ENCODE results near the gene PTPRB.
A peak's percentile ranks its signal among the peaks of the same experiment; 100 is the strongest.

PTPRB gene

GRCh38 chr12:70609203-70609602, 28.0 kb downstream of the PTPRB start:
- Histone ChIP-seq H3K36me3 (ENCODE audit: control insufficient read depth, insufficient read depth, low read length) (no peaks in the 10 kb centered on the region), H3K4me1 (ENCODE audit: control insufficient read depth, insufficient read depth, low read length) (peaks cover 13% of the 10 kb centered on the region), H3K27me3 (ENCODE audit: control insufficient read depth, insufficient read depth, low read length) (peaks cover 12% of the 10 kb centered on the region), H3K9me3 (ENCODE audit: control insufficient read depth, low read length) (no peaks in the 10 kb centered on the region), H3K4me3 (ENCODE audit: low read length) (peak overlapping the region; percentile 47), H3K9ac (ENCODE audit: low read length) (peak overlapping the region; percentile 56)

GRCh38 chr12:70608184-70608583, 29.0 kb downstream of the PTPRB start:
- Histone ChIP-seq H3K4me1 (ENCODE audit: control insufficient read depth, insufficient read depth, low read length) (peaks cover 13% of the 10 kb centered on the region), H3K27me3 (ENCODE audit: control insufficient read depth, insufficient read depth, low read length) (peaks cover 12% of the 10 kb centered on the region), H3K4me3 (ENCODE audit: low read length) (no peak overlapping the region), H3K9ac (ENCODE audit: low read length) (no peak overlapping the region), H3K9me3 (ENCODE audit: control insufficient read depth, low read length) (no peaks in the 10 kb centered on the region), H3K36me3 (ENCODE audit: control insufficient read depth, insufficient read depth, low read length) (no peaks in the 10 kb centered on the region)

GRCh38 chr12:70607107-70607506, 30.1 kb downstream of the PTPRB start:
- no peak overlapping the region for H3K9ac ChIP-seq (ENCODE audit: low read length)
- peaks cover 7% of the 10 kb centered on the region for H3K4me1 ChIP-seq (ENCODE audit: control insufficient read depth, insufficient read depth, low read length)
- H3K36me3 ChIP-seq (ENCODE audit: control insufficient read depth, insufficient read depth, low read length), result no peaks in the 10 kb centered on the region
- peaks cover 12% of the 10 kb centered on the region for H3K27me3 ChIP-seq (ENCODE audit: control insufficient read depth, insufficient read depth, low read length)
- H3K9me3 ChIP-seq (ENCODE audit: control insufficient read depth, low read length), result no peaks in the 10 kb centered on the region
- no peak overlapping the region for H3K4me3 ChIP-seq (ENCODE audit: low read length)

- no peaks in the 10 kb centered on the region for H3K36me3 ChIP-seq (ENCODE audit: control insufficient read depth, insufficient read depth, low read length)
- H3K4me3 ChIP-seq (ENCODE audit: low read length), result no peak overlapping the region
- peaks cover 7% of the 10 kb centered on the region for H3K4me1 ChIP-seq (ENCODE audit: control insufficient read depth, insufficient read depth, low read length)
- no peaks in the 10 kb centered on the region for H3K9me3 ChIP-seq (ENCODE audit: control insufficient read depth, low read length)
- no peak overlapping the region for H3K9ac ChIP-seq (ENCODE audit: low read length)
- peaks cover 12% of the 10 kb centered on the region for H3K27me3 ChIP-seq (ENCODE audit: control insufficient read depth, insufficient read depth, low read length)
These were observed 31.3 kb downstream of the PTPRB start for GRCh38 chr12:70605976-70606375.

GRCh38 chr12:70604662-70605061, 32.6 kb downstream of the PTPRB start:
- Histone ChIP-seq H3K4me1 (ENCODE audit: control insufficient read depth, insufficient read depth, low read length) (peaks cover 7% of the 10 kb centered on the region), H3K4me3 (ENCODE audit: low read length) (no peak overlapping the region), H3K27me3 (ENCODE audit: control insufficient read depth, insufficient read depth, low read length) (peaks cover 10% of the 10 kb centered on the region), H3K9me3 (ENCODE audit: control insufficient read depth, low read length) (no peaks in the 10 kb centered on the region), H3K36me3 (ENCODE audit: control insufficient read depth, insufficient read depth, low read length) (no peaks in the 10 kb centered on the region), H3K9ac (ENCODE audit: low read length) (no peak overlapping the region)

GRCh38 chr12:70603044-70603443, 34.2 kb downstream of the PTPRB start:
- Histone ChIP-seq H3K9ac (ENCODE audit: low read length) (no peak overlapping the region), H3K36me3 (ENCODE audit: control insufficient read depth, insufficient read depth, low read length) (no peaks in the 10 kb centered on the region), H3K4me3 (ENCODE audit: low read length) (no peak overlapping the region), H3K4me1 (ENCODE audit: control insufficient read depth, insufficient read depth, low read length) (peaks cover 11% of the 10 kb centered on the region), H3K9me3 (ENCODE audit: control insufficient read depth, low read length) (no peaks in the 10 kb centered on the region), H3K27me3 (ENCODE audit: control insufficient read depth, insufficient read depth, low read length) (no peaks in the 10 kb centered on the region)

GRCh38 chr12:70598467-70599193, 38.6 kb downstream of the PTPRB start:
- H3K9ac ChIP-seq (ENCODE audit: low read length), result no peak overlapping the region
- H3K36me3 ChIP-seq (ENCODE audit: control insufficient read depth, insufficient read depth, low read length), result no peaks in the 10 kb centered on the region
- no peaks in the 10 kb centered on the region for H3K27me3 ChIP-seq (ENCODE audit: control insufficient read depth, insufficient read depth, low read length)
- no peaks in the 10 kb centered on the region for H3K9me3 ChIP-seq (ENCODE audit: control insufficient read depth, low read length)
- H3K4me3 ChIP-seq (ENCODE audit: low read length), result no peak overlapping the region
- peaks cover 11% of the 10 kb centered on the region for H3K4me1 ChIP-seq (ENCODE audit: control insufficient read depth, insufficient read depth, low read length)

GRCh38 chr12:70592664-70593063, 44.6 kb downstream of the PTPRB start:
- no peaks in the 10 kb centered on the region for H3K4me1 ChIP-seq (ENCODE audit: control insufficient read depth, insufficient read depth, low read length)
- no peaks in the 10 kb centered on the region for H3K9me3 ChIP-seq (ENCODE audit: control insufficient read depth, low read length)
- no peak overlapping the region for H3K9ac ChIP-seq (ENCODE audit: low read length)
- H3K36me3 ChIP-seq (ENCODE audit: control insufficient read depth, insufficient read depth, low read length), result no peaks in the 10 kb centered on the region
- H3K4me3 ChIP-seq (ENCODE audit: low read length), result no peak overlapping the region
- no peaks in the 10 kb centered on the region for H3K27me3 ChIP-seq (ENCODE audit: control insufficient read depth, insufficient read depth, low read length)

GRCh38 chr12:70590549-70591226, 46.5 kb downstream of the PTPRB start:
- Histone ChIP-seq H3K4me3 (ENCODE audit: low read length) (no peak overlapping the region), H3K9me3 (ENCODE audit: control insufficient read depth, low read length) (no peaks in the 10 kb centered on the region), H3K9ac (ENCODE audit: low read length) (no peak overlapping the region), H3K36me3 (ENCODE audit: control insufficient read depth, insufficient read depth, low read length) (no peaks in the 10 kb centered on the region), H3K4me1 (ENCODE audit: control insufficient read depth, insufficient read depth, low read length) (no peaks in the 10 kb centered on the region), H3K27me3 (ENCODE audit: control insufficient read depth, insufficient read depth, low read length) (no peaks in the 10 kb centered on the region)

GRCh38 chr12:70590051-70590450, 47.2 kb downstream of the PTPRB start:
- Histone ChIP-seq H3K4me1 (ENCODE audit: control insufficient read depth, insufficient read depth, low read length) (no peaks in the 10 kb centered on the region), H3K36me3 (ENCODE audit: control insufficient read depth, insufficient read depth, low read length) (no peaks in the 10 kb centered on the region), H3K9ac (ENCODE audit: low read length) (no peak overlapping the region)

GRCh38 chr12:70584332-70584731, 52.9 kb downstream of the PTPRB start:
- no peak overlapping the region for H3K9ac ChIP-seq (ENCODE audit: low read length)
- no peak overlapping the region for H3K4me3 ChIP-seq (ENCODE audit: low read length)
- H3K36me3 ChIP-seq (ENCODE audit: control insufficient read depth, insufficient read depth, low read length), result no peaks in the 10 kb centered on the region
- H3K9me3 ChIP-seq (ENCODE audit: control insufficient read depth, low read length), result no peaks in the 10 kb centered on the region
- H3K4me1 ChIP-seq (ENCODE audit: control insufficient read depth, insufficient read depth, low read length), result no peaks in the 10 kb centered on the region
- H3K27me3 ChIP-seq (ENCODE audit: control insufficient read depth, insufficient read depth, low read length), result no peaks in the 10 kb centered on the region

More at GRCh38 chr12:70590051-70590450, 47.2 kb downstream of the PTPRB start:
- no peaks in the 10 kb centered on the region for H3K9me3 ChIP-seq (ENCODE audit: control insufficient read depth, low read length)
- H3K27me3 ChIP-seq (ENCODE audit: control insufficient read depth, insufficient read depth, low read length), result no peaks in the 10 kb centered on the region
- no peak overlapping the region for H3K4me3 ChIP-seq (ENCODE audit: low read length)

GRCh38 chr12:70583251-70583650, 54.0 kb downstream of the PTPRB start:
- Histone ChIP-seq H3K4me1 (ENCODE audit: control insufficient read depth, insufficient read depth, low read length) (no peaks in the 10 kb centered on the region), H3K27me3 (ENCODE audit: control insufficient read depth, insufficient read depth, low read length) (no peaks in the 10 kb centered on the region), H3K4me3 (ENCODE audit: low read length) (no peak overlapping the region)

More at GRCh38 chr12:70583251-70583650, 54.0 kb downstream of the PTPRB start:
- no peaks in the 10 kb centered on the region for H3K36me3 ChIP-seq (ENCODE audit: control insufficient read depth, insufficient read depth, low read length)
- H3K9ac ChIP-seq (ENCODE audit: low read length), result no peak overlapping the region
- H3K9me3 ChIP-seq (ENCODE audit: control insufficient read depth, low read length), result no peaks in the 10 kb centered on the region
